KOPT-K1 (cell line): ENCODE measurements around the gene ERMARD.

Source experiments
- H3K27ac ChIP-seq: fragments of 200-600 bp; sonication (generic); 2 replicates; pipeline ENCODE4 v1.5.1; 2016; ENCODE audit warnings: antibody characterized with exemption, mild to moderate bottlenecking, low read depth, low read length; ENCODE audit not compliant: poor library complexity, severe bottlenecking
- H3K36me3 ChIP-seq: fragments of 200-600 bp; sonication (generic); 2 replicates; pipeline ENCODE4 v1.5.1; 2017; ENCODE audit warnings: antibody characterized with exemption, mild to moderate bottlenecking, low read length, moderate library complexity; ENCODE audit not compliant: insufficient read depth
- H3K9me3 ChIP-seq: fragments of 200-600 bp; sonication (generic); 2 replicates; pipeline ENCODE4 v1.5.1; 2017; ENCODE audit warnings: antibody characterized with exemption, low read length, mild to moderate bottlenecking; ENCODE audit not compliant: insufficient read depth, poor library complexity, severe bottlenecking

Gene ERMARD

DNA sequence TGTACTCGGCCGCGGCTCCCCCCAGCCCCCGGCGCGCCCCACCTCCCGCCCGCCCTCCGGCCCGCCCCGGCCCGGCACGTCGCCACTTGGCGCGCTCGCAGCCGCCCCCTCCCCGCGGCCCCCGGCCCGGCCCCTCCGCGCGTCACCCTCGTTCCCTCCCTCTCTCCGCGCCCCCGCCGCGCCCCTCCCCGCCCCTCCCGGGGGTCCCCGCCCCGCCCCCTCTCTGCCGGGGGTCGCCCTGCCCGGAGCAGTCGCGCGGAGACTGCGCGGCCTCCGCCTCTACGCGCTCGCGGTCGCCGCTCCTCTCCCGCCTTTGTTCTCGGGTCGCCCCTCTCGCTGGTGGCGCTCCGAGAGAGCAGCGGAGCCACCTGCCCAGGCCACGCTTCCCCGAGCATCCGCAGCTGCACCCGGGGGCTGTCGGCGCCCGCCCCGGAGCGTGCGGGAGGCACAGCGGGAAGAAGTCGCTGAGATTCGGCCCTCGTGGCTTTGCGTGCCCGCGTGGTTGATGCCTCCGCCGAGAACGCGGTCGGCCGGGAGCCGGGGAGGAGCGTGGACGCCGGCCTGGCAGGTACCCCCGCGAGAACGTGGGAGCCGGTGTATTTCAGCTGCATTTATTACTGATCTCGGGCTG is 26.8 kb upstream of the ERMARD start, which contains the start of gene PHF10:
Gene PHF10 (minus strand): TSS at position 7 of the 631 bp plus-strand sequence. CDS start 569 bp downstream, outside the sequence.
- no peaks in the 10 kb centered on the region for H3K9me3 ChIP-seq
- peaks cover 7% of the 10 kb centered on the region; the same call in 1 of the 2 replicates for H3K36me3 ChIP-seq
- H3K27ac ChIP-seq = peak within 1 kb of the TSS; percentile 65

DNA sequence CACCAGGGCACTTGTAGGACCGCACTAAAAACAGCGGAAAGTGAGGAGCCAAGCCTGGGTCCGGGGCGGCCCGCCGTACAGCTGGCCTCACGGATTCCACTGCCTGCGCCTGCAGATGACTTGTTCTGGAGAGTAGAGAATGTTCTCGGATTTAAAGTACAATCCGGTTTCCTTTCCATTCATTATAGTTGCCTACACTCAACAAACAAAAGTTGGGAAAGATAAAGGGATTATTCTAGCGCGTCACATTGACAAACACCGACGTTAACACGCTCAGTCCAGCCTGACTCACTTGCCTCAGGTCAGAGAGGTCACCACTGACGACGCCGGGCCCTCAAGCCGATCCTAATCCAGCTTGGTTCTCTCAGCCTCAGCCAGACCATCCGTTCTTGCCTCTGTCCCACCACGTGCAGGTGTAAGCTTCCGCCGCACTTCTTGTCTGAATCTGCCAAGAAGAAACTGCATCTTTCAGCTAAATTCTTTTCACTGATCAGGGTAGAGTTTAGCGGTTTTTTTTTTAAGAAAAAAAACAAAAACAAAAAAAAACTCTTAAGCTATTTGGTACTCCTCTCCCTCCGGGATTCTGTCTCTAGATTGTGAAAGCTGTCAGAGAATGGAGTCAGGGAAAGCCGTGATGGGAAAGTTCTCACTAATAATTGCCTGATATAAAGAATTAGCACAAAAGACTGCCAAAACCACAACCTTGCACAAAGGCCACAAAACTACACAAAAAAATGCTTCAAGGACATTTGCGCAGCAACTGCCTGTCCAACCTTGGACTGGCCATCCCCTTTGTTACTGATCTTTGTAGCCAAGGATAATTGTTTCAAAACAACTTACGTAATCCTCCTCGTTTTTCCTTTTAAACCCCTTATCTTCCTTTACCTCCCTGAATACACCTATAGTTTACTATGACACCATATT is 26.0 kb upstream of the ERMARD start:
- Histone ChIP-seq H3K27ac (peak overlapping the region; percentile 35), H3K36me3 (peaks cover 2% of the 10 kb centered on the region; the same call in 1 of the 2 replicates), H3K9me3 (no peaks in the 10 kb centered on the region)

DNA sequence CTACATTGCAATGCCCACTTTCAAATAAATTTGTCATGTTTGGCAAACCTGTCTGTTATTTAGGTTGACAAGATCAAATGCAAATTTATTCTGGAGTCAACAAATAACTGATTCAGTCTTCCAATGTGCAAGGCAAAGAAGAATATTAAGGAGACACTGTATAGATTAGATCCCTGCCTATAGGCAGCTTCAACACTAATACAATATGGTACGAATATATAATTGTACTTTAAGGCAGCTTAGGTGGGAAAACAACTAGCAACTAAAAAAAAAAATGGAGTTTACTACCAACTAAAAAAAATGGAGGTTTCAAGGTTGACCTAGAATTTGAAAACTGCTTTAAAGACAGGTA is 25.4 kb upstream of the ERMARD start:
- Histone ChIP-seq H3K27ac (no peak overlapping the region), H3K9me3 (no peaks in the 10 kb centered on the region), H3K36me3 (no peaks in the 10 kb centered on the region)

- no peaks in the 10 kb centered on the region for H3K36me3 ChIP-seq
- H3K9me3 ChIP-seq = no peaks in the 10 kb centered on the region
- no peak overlapping the region for H3K27ac ChIP-seq
These were observed 24.5 kb upstream of the ERMARD start for GRCh38 chr6:169726963-169727362.

- no peaks in the 10 kb centered on the region for H3K36me3 ChIP-seq
- H3K9me3 ChIP-seq = no peaks in the 10 kb centered on the region
- H3K27ac ChIP-seq = no peak overlapping the region
These were observed 21.5 kb upstream of the ERMARD start for GRCh38 chr6:169729961-169730360.

DNA sequence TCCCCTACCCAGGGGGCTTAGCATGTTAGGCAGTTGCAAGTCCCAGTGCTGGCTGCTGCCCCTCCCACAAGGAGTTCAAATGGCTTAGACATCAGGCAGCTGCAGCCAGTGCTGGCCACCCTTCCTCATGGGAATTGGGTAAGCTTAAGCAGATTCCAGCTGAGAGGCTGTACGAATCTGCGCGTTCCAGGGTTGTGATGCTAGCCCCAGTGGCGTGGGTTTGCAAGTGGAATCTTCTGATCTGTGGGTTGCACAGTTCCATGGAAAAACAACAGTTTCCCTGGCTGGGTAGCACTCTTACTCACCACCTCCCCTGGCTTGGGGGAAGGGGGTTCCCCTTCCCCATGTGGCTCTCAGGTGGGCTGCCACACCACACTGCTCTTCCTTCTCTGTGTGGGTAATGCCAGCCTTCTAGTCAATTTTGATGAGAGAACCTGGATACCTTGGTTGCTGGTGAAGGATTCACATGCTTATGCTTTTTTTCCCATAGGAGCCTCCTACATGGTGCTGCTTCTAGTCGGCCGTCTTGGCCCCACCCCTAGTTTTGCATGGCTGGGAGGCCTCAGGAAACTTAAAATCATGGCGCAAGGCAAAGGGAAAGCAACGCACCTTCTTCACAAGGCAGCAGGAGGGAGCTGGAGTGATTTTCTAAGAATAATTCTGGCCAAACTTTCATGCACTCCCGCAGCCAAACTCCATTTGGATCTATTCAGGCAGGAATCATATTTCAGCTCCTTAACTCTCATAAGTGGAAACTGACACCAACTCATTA is 13.0 kb upstream of the ERMARD start:
- Histone ChIP-seq H3K27ac (no peak overlapping the region), H3K36me3 (no peaks in the 10 kb centered on the region), H3K9me3 (no peaks in the 10 kb centered on the region)

- Histone ChIP-seq H3K27ac (no peak overlapping the region), H3K36me3 (no peaks in the 10 kb centered on the region), H3K9me3 (no peaks in the 10 kb centered on the region)
These were observed 12.4 kb upstream of the ERMARD start for GRCh38 chr6:169738976-169739529.

DNA sequence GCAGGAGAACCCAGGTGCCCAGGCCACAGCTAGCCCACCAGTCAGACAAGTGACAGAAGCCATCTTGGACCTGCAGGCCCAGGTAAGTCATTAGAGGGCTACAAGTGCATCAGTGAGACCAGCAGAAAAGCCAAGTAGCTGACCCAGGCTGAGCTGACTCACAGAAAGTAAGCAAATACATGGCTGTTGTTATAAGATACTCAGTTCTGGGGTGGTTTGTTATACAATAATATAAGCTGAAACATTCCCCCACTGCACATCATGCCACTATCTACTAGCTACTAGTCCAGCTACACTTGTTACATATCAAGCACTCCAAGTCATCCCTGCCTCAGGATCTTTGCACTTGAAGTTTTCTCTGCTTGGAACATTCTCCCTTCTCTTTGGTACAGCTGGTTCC is 10.1 kb upstream of the ERMARD start:
- peaks cover 11% of the 10 kb centered on the region for H3K9me3 ChIP-seq
- no peak overlapping the region for H3K27ac ChIP-seq
- no peaks in the 10 kb centered on the region for H3K36me3 ChIP-seq

DNA sequence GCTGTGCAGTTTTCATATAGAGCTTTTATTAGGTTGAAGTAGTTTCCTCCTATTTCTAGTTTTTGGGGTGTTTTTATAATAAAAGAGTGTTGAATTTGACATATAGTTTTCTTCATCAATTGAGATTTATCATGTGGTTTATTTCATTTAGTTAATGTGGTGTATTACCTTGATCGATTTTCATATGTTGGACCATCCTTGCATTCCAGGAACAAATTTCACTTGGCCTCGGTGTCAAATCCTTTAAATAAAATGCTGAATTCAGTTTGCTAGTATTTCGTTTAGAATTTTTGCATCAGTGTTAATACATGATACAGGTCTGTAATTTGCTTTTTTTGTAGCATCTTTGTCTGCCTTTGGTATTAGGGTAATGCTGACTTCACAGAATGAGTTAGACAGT is 6.0 kb upstream of the ERMARD start:
- H3K9me3 ChIP-seq = peaks cover 21% of the 10 kb centered on the region
- 0 out of 2 replicates have a peak, but pooled peaks cover 7% of the 10 kb centered on the region for H3K36me3 ChIP-seq
- no peak overlapping the region for H3K27ac ChIP-seq

DNA sequence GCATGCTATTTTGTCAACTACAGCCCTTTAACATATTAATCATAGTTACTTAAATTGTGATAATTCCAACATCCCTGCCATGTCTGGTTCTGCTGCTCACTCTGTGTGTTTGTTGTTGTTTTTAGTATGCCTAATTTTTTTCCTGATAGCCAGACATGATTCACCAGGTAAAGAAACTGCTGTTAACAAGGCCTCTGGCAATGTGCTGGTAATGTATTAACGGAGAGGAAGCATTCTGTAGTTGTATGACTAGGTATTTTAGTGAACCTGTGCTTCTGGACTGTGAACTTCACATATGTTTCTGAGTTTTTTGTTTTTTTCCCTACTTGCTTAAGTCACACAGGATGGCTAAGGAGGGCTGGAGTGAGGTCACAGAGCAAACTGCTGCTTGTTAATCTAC is 4.9 kb upstream of the ERMARD start:
- H3K27ac ChIP-seq = no peak overlapping the region
- H3K9me3 ChIP-seq = peaks cover 21% of the 10 kb centered on the region
- 0 out of 2 replicates have a peak, but pooled peaks cover 7% of the 10 kb centered on the region for H3K36me3 ChIP-seq

GRCh38 chr6:169752074-169752623 is 727 bp downstream of the ERMARD start:
- peaks cover 21% of the 10 kb centered on the region for H3K36me3 ChIP-seq
- H3K27ac ChIP-seq = peak overlapping the region; percentile 88
- H3K9me3 ChIP-seq = peaks cover 2% of the 10 kb centered on the region

DNA sequence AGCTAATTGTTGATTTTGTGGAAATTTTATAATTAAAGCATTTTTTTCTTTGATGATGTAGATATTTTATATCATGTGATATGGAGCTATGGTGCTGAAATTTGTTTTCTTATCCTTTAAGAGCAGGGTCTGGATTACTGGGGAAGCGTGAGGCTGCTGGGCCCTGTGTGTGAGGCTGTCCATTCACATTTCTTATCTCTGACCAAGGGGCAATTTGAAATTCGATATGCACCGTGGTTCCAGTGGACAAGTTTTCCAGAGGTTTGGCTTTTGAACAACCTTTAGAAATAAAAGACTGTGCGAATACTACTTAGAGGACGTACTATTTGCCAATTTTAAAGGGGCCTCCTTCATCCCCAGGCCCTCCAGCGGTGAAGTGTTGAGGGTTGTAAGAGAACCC is 3.7 kb downstream of the ERMARD start:
- H3K36me3 ChIP-seq = peaks cover 44% of the 10 kb centered on the region
- no peak overlapping the region for H3K27ac ChIP-seq
- no peaks in the 10 kb centered on the region for H3K9me3 ChIP-seq

GRCh38 chr6:169763308-169763707 is 11.9 kb downstream of the ERMARD start:
- Histone ChIP-seq H3K27ac (no peak overlapping the region), H3K36me3 (peaks cover 93% of the 10 kb centered on the region), H3K9me3 (no peaks in the 10 kb centered on the region)

GRCh38 chr6:169763881-169764280 is 12.5 kb downstream of the ERMARD start:
- Histone ChIP-seq H3K27ac (no peak overlapping the region), H3K9me3 (no peaks in the 10 kb centered on the region), H3K36me3 (peaks cover 91% of the 10 kb centered on the region)
